Fibroblast of mammary gland (primary cell): ENCODE measurements around the gene SDC4.
A peak's percentile ranks its signal among the peaks of the same experiment; 100 is the strongest.

Experiments
- DNase-seq: peaks from one replicate; pipeline ENCODE4 v3.0.0-alpha.2; 2010; ENCODE audit warnings: low read depth
- H3K4me3 ChIP-seq: 2 replicates; pipeline ENCODE4 v1.5.1; 2011; ENCODE audit warnings: low read depth, mild to moderate bottlenecking, low read length, moderate library complexity; ENCODE audit not compliant: control insufficient read depth
- TF ChIP-seq, protein P1 (sequence below): conservative IDR thresholded peaks from 2 replicates; pipeline ENCODE4 v1.5.1; 2011; ENCODE audit warnings: low read depth, low read length, inconsistent platforms; ENCODE audit not compliant: control insufficient read depth, insufficient read depth

The SDC4 gene

DNA sequence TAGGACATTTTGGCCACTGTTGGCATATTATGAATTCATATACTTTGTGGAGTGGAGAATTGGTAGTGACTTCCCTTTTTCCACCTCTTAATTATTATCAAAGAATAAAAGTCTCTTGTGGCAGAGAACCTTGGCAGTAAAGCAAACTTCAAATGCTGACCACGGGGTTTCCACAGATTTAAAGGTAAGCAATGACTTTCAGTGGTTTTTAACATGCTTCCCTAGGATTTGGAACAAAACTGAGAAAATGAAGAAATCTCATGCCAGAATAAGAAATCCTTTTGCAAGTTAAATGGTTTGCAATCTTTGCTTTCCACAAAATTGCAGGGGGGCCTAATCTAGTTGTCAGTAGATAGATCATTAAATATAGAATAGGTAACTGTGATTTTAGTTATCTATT, 2.0 kb upstream of the SDC4 start:
- TF ChIP-seq, protein P1, sequence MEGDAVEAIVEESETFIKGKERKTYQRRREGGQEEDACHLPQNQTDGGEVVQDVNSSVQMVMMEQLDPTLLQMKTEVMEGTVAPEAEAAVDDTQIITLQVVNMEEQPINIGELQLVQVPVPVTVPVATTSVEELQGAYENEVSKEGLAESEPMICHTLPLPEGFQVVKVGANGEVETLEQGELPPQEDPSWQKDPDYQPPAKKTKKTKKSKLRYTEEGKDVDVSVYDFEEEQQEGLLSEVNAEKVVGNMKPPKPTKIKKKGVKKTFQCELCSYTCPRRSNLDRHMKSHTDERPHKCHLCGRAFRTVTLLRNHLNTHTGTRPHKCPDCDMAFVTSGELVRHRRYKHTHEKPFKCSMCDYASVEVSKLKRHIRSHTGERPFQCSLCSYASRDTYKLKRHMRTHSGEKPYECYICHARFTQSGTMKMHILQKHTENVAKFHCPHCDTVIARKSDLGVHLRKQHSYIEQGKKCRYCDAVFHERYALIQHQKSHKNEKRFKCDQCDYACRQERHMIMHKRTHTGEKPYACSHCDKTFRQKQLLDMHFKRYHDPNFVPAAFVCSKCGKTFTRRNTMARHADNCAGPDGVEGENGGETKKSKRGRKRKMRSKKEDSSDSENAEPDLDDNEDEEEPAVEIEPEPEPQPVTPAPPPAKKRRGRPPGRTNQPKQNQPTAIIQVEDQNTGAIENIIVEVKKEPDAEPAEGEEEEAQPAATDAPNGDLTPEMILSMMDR = no peak
- no peak for DNase-seq
- H3K4me3 ChIP-seq = no peak overlapping the region

DNA sequence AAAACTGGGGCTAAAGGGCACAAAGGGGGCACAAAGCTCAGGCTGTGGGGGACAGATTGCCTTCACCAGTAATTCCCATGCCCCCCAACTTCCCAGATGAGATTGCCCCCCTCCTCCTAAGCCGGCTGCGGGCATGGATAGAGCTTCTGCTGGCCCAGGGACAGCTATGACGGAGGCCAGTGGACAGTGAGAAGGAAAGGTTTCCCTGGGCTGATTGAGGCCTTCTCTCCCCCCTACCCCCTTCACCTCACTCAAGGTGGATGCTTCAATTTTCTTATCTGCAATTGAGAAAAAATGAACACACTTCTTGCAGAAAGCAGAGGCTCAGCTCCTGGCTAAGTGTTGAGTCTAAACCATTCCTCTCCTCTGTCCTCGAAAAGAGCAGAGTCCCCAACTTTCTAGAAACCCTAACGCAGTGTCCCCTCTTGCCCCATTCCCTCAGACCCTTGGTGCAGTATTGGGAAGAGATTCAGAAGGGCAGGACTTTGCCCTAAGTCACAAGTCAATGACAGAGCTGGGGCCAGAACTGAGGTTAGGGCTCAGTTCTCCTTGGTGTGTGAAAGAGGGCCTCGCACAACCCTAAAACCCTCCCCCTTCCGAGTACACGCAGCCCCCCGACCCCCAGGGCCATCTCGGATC, 808 bp downstream of the SDC4 start:
- TF ChIP-seq, protein P1 = no peak
- no peak for DNase-seq
- H3K4me3 ChIP-seq = peak overlapping the region; percentile 82

DNA sequence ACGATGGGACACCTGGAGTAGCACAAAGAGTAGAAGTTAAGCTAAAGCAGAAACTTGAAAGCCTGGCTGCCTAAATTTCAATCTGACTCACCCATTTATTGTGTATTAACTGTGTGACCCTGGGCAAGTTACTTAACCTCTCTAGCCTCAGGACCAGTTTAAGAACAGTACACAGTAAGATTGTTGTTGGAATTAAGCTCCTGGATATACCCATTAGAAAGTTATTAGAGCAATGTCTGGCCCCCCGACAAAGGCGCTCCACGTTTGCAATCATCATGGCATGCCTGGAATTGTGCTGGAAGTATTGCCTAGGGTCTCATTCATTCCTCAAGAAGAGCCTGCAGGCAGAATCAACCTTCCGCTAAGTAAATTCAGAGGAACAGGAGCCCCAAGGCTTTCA, 1.4 kb downstream of the SDC4 start:
- DNase-seq = no peak
- TF ChIP-seq, protein P1 = no peak
- H3K4me3 ChIP-seq = peak overlapping the region; percentile 82

DNA sequence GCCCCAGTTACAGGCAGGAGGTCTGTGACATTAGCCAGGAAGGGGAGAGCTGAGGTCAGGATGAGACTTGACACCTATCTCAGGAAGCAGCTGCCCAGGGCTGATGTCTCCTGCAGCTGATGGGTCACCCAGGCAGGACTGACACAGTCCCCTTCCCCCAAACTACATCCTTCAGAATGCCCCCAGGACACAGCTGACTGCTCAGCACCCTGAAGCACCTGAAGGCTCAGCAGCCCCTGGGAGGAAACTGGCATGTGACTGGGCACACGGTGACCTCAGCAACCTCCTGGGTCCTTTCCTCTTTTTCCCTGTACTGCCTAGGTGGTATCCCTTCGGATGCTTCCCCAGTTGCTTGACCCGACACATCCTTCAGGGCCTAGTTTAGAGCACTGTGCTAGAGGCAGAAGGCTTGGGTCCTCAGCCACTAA, 1.9 kb downstream of the SDC4 start:
- TF ChIP-seq, protein P1 = no peak
- no peak for DNase-seq
- H3K4me3 ChIP-seq = peak overlapping the region; percentile 82

DNA sequence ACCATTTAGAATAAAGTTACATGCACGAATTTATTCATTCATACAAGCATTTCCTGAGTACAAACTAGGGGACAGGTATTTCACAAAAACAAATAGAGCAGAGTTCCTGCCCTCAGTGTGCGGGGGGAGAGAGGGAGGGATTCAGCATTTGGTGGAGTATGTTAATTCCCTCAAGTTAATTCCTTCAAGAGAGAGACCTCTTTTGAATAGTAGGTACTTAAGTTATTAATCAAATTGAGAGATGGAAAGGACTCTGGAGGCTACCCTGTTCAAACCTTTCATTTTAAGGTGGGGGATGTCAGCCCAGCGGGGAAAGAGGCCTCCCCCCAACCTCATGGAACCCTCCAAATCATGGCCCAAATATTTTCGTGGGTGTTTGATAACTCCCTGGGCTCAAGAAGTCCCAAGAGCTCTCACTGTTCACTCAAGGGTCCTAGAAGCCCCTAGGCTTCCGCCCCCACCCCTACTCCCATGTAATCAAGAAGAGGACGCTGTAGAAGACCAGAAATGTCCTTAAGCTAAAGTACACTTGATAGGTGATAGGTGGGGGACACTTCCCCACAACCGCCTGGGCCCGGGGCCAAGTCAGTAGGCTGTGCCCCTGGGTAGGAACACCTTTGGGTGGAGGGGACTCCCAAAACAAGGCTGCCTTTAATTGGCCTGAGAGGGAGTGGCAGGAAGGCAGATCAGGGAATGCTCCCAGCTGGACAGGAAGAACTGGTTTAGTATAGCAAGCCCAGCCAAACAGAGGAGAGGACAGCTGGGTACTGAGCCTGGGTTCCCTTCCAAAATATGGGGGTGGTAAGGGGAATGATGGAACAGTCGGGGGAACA, 2.9 kb downstream of the SDC4 start:
- H3K4me3 ChIP-seq = peak overlapping the region; percentile 82
- no peak for DNase-seq
- TF ChIP-seq, protein P1 = no peak

DNA sequence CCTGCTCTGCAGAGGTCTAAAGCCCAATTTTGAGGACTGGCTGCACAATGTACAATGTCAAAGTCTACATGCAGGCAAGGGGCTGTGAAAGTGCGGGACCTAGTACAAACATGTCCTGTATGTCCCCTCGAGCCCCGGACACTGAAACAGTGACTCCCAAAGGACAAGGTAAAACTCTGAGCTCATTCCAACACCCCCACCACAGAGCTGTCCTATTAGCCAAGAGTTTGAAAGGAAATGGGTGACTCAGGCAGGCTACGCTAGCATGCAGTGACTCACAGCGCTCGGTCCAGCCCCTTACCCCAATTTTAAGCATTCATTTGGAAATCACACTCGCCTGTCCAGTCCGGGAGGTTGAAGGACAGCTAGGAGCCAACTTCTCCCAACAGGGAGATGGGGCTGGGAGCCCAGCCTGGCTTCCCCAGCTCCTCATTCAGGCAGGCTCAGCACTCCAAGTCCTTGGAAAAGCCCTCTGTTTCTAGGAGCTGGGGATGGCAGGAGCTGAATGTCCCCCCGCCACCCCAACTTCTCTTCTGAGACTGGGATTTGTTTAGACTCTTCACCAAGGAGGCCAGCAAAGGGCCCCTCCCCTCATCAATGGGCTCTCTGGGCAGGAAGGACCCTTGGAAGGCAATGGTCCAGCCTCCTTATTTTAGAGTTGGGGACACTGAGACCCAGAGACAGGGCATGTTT, 3.9 kb downstream of the SDC4 start:
- peak overlapping the region; percentile 36 for H3K4me3 ChIP-seq
- peak; percentile 94 for DNase-seq
- TF ChIP-seq, protein P1 = no peak
